ENCODE measurements around the gene RIT1.

- TF ChIP-seq CTCF (IDR thresholded peaks at IDR 0.05), result no peak
- no peak for TF ChIP-seq POLR2A (IDR thresholded peaks at IDR 0.05)
Measured at GRCh38 chr1:155942578-155943141, 31.5 kb upstream of the RIT1 start.

All from adrenal gland (tissue), 5 donors.